HG03439 (cell line): Measurements from ENCODE around the gene WRAP73.
A peak's percentile ranks its signal among the peaks of the same experiment; 100 is the strongest.

Experiments
- ATAC-seq: cut with Tn5 transposase; IDR thresholded peaks from one replicate; pipeline ENCODE4 v1.9.1; 2021; ENCODE audit warnings: mild to moderate bottlenecking, moderate library complexity; ENCODE audit not compliant: unreplicated experiment

WRAP73 gene

GRCh38 chr1:3649342-3650247, at the start of gene WRAP73:
TSS of gene WRAP73 (minus strand) at chr1:3650103. CDS start at chr1:3649999, 104 bp downstream.
- peak; percentile 56 for ATAC-seq

GRCh38 chr1:3699596-3699995, 49.7 kb upstream of the WRAP73 start:
- ATAC-seq, result no peak

GRCh38 chr1:3698660-3699408, 48.9 kb upstream of the WRAP73 start:
- ATAC-seq, result no peak

- no peak for ATAC-seq
Measured at GRCh38 chr1:3697810-3698209, 47.9 kb upstream of the WRAP73 start.

GRCh38 chr1:3697104-3697503, 47.2 kb upstream of the WRAP73 start:
- ATAC-seq, result no peak

- no peak for ATAC-seq
Measured at GRCh38 chr1:3696689-3697088, 46.8 kb upstream of the WRAP73 start.

GRCh38 chr1:3695326-3696217, 45.7 kb upstream of the WRAP73 start:
- ATAC-seq, result no peak

- no peak for ATAC-seq
Measured at GRCh38 chr1:3693321-3693720, 43.4 kb upstream of the WRAP73 start.

GRCh38 chr1:3692598-3692997, 42.7 kb upstream of the WRAP73 start:
- ATAC-seq, result no peak

- no peak for ATAC-seq
Measured at GRCh38 chr1:3691421-3692204, 41.7 kb upstream of the WRAP73 start.

GRCh38 chr1:3690282-3691065, 40.6 kb upstream of the WRAP73 start:
- ATAC-seq, result no peak

- no peak for ATAC-seq
Measured at GRCh38 chr1:3689138-3689750, 39.3 kb upstream of the WRAP73 start.

- ATAC-seq, result no peak
Measured at GRCh38 chr1:3688356-3689137, 38.6 kb upstream of the WRAP73 start.

- no peak for ATAC-seq
Measured at GRCh38 chr1:3687504-3687903, 37.6 kb upstream of the WRAP73 start.

GRCh38 chr1:3685906-3686305, 36.0 kb upstream of the WRAP73 start:
- ATAC-seq, result no peak

GRCh38 chr1:3685222-3685621, 35.3 kb upstream of the WRAP73 start:
- no peak for ATAC-seq

GRCh38 chr1:3683992-3684391, 34.1 kb upstream of the WRAP73 start:
- no peak for ATAC-seq

GRCh38 chr1:3683197-3683596, 33.3 kb upstream of the WRAP73 start:
- no peak for ATAC-seq
